SK-N-SH (cell line): ENCODE results near the gene ZYG11B.

Source experiments
- ELF1 ChIP-seq: IDR thresholded peaks from 2 replicates; pipeline ENCODE4 v1.4.0; 2012
- IRF3 ChIP-seq: fragments of 150-350 bp; IDR thresholded peaks from 2 replicates; pipeline ENCODE4 v1.6.1; 2016; ENCODE audit warnings: mild to moderate bottlenecking, low read depth, low read length
- MAX ChIP-seq: IDR thresholded peaks from 2 replicates; pipeline ENCODE4 v1.4.0; 2012; ENCODE audit warnings: low read depth
- PBX3 ChIP-seq: IDR thresholded peaks from 2 replicates; pipeline ENCODE4; 2012
- SMC3 ChIP-seq: IDR thresholded peaks from 2 replicates; pipeline ENCODE4 v1.6.1; 2012; ENCODE audit warnings: low read depth, low read length, improper control_type of control experiment
- TAF1 ChIP-seq: IDR thresholded peaks from 2 replicates; pipeline ENCODE4 v1.6.1; 2012; ENCODE audit warnings: low read depth, mild to moderate bottlenecking, low read length, moderate library complexity, borderline replicate concordance
- TCF12 ChIP-seq: IDR thresholded peaks from 2 replicates; pipeline ENCODE4 v1.4.0; 2012
- TEAD4 ChIP-seq: IDR thresholded peaks from 2 replicates; pipeline ENCODE4 v1.4.0; 2012; ENCODE audit warnings: mild to moderate bottlenecking, borderline replicate concordance; ENCODE audit not compliant: insufficient read depth
- TF ChIP-seq, protein P1 (sequence below): fragments of 200-600 bp; sonication (generic); IDR thresholded peaks from 2 replicates; pipeline ENCODE4 v1.6.1; 2017; ENCODE audit warnings: antibody characterized with exemption, mild to moderate bottlenecking, moderate library complexity

- TF ChIP-seq MAX (no peak), TEAD4 (no peak), PBX3 (no peak), ELF1 (no peak), IRF3 (no peak), TAF1 (no peak), SMC3 (no peak), TCF12 (no peak)
- TF ChIP-seq, protein P1, sequence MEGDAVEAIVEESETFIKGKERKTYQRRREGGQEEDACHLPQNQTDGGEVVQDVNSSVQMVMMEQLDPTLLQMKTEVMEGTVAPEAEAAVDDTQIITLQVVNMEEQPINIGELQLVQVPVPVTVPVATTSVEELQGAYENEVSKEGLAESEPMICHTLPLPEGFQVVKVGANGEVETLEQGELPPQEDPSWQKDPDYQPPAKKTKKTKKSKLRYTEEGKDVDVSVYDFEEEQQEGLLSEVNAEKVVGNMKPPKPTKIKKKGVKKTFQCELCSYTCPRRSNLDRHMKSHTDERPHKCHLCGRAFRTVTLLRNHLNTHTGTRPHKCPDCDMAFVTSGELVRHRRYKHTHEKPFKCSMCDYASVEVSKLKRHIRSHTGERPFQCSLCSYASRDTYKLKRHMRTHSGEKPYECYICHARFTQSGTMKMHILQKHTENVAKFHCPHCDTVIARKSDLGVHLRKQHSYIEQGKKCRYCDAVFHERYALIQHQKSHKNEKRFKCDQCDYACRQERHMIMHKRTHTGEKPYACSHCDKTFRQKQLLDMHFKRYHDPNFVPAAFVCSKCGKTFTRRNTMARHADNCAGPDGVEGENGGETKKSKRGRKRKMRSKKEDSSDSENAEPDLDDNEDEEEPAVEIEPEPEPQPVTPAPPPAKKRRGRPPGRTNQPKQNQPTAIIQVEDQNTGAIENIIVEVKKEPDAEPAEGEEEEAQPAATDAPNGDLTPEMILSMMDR = no peak
Observed at GRCh38 chr1:52862666-52863458, 136.6 kb downstream of the ZYG11B start.
